Vagina (tissue), 2 donors: ENCODE measurements around the gene CYP1A1.

Experiments used
- POLR2AphosphoS5 ChIP-seq, 2 donors: sonication (generic); formaldehyde crosslinking; IDR thresholded peaks; one replicate each; pipeline ENCODE4 v1.9.0; 2017; ENCODE audit warnings: antibody characterized with exemption in 2 of 2, mild to moderate bottlenecking in 2 of 2, low read depth in 1 of 2; ENCODE audit not compliant: insufficient read depth in 1 of 2
- TF ChIP-seq, protein P1 (sequence below), 3 experiments: fragments of 450-650 bp in 2 of 3; fragments of 200-600 bp in 1 of 3; sonication (generic) in 1 of 3; IDR thresholded peaks; one replicate each; pipeline ENCODE4 v1.5.1; 2017 to 2019; ENCODE audit warnings: antibody characterized with exemption in 3 of 3, mild to moderate bottlenecking in 2 of 3, moderate library complexity in 2 of 3

DNA sequence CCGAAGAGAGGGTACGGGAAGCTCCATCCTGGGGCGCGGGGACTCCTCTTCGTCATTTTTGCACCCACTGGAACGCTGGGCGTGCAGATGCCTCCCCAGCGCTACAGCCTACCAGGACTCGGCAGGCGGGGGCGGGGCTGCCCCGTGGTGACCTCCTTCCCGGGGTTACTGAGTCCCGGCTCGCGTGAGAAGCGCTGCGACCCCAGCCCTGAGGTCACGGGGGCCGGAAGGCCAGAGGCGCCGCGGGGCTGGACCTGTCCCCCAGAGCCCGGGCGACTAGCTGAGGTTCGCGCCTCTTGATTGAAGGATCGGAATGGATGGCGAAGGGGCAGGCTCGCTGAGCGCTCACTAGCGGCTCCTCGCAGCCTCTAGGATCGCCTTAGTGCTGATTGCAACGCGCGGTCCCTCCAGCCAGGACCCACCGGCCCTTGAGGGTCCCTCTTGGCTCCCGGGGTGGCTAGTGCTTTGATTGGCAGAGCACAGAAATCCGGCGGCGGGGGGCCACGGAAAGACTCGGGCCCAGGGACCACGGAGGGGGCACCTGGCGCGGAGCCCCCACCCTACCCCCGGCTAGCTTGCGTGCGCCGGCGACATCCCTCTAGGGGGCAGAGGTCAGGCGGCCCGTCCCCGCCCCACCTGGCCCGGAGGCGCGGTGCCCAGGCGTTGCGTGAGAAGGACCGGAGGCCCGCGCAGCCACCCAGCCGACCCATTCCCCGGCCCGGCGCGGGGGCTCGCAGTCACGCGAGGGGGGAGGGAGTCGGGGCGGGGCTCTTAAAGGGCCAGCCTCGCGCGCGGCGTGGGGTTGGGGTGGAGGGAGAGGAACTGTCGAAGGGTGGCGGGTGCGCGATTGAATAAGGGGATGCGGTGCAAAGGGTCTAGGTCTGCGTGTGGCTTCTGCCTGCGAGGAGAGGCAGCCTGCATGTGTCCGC lies 781 bp upstream of the CYP1A1 start:
- TF ChIP-seq POLR2AphosphoS5 (IDR thresholded peaks at IDR 0.05; ENCODE audit: insufficient read depth in 1 of 2, low read depth in 1 of 2): peak in 1 of 2 donors; percentile 10
- TF ChIP-seq, protein P1, sequence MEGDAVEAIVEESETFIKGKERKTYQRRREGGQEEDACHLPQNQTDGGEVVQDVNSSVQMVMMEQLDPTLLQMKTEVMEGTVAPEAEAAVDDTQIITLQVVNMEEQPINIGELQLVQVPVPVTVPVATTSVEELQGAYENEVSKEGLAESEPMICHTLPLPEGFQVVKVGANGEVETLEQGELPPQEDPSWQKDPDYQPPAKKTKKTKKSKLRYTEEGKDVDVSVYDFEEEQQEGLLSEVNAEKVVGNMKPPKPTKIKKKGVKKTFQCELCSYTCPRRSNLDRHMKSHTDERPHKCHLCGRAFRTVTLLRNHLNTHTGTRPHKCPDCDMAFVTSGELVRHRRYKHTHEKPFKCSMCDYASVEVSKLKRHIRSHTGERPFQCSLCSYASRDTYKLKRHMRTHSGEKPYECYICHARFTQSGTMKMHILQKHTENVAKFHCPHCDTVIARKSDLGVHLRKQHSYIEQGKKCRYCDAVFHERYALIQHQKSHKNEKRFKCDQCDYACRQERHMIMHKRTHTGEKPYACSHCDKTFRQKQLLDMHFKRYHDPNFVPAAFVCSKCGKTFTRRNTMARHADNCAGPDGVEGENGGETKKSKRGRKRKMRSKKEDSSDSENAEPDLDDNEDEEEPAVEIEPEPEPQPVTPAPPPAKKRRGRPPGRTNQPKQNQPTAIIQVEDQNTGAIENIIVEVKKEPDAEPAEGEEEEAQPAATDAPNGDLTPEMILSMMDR (IDR thresholded peaks at IDR 0.05): no peak
